ENCODE results near the gene ACOT6. TPM values are rescaled to one million over a fixed set of nuclear protein-coding genes. Genes with fewer than 3 reads are reported as not detected.
"Not testable (repeated sequence)": the region's sequence is repeated elsewhere in the genome, so short reads cannot be mapped to it uniquely, and the experiment has no call there.

ACOT6 gene
- polyA plus RNA-seq, 4 donors = 0.04 to 0.54 TPM; not detected in 2

- no peaks in the 10 kb centered on the region for H3K9me3 ChIP-seq (ENCODE audit: control insufficient read depth in 2 of 2, insufficient read depth in 1 of 2, low read depth in 1 of 2, low read length in 1 of 2)
These were observed 23.6 kb upstream of the ACOT6 start for GRCh38 chr14:73588695-73589094.

GRCh38 chr14:73589116-73589515 is 23.2 kb upstream of the ACOT6 start:
- Histone ChIP-seq H3K36me3 (ENCODE audit: control insufficient read depth in 3 of 3, insufficient read depth in 2 of 3, low read depth in 1 of 3, low read length in 3 of 3) (no peaks in the 10 kb centered on the region), H3K27ac (ENCODE audit: low read depth in 1 of 3, low read length in 2 of 3) (no peak overlapping the region), H3K9me3 (ENCODE audit: control insufficient read depth in 2 of 2, insufficient read depth in 1 of 2, low read depth in 1 of 2, low read length in 1 of 2) (no peaks in the 10 kb centered on the region), H3K4me1 (ENCODE audit: control insufficient read depth in 3 of 3, insufficient read depth in 2 of 3, low read depth in 1 of 3, low read length in 2 of 3) (no peaks in the 10 kb centered on the region), H3K27me3 (ENCODE audit: control insufficient read depth in 3 of 3, insufficient read depth in 3 of 3, low read length in 3 of 3) (no peaks in the 10 kb centered on the region), H3K4me3 (ENCODE audit: low read depth in 1 of 3, low read length in 3 of 3) (no peak overlapping the region)
- whole genome bisulfite sequencing, 3 donors = 76 to 85% (median 83%) methylated on average over 4 of the region's 4 CpGs
- FAIRE-seq (no peak), DNase-seq (no peak)

More at GRCh38 chr14:73588695-73589094, 23.6 kb upstream of the ACOT6 start:
- Histone ChIP-seq H3K27ac (ENCODE audit: low read depth in 1 of 3, low read length in 2 of 3) (no peak overlapping the region), H3K27me3 (ENCODE audit: control insufficient read depth in 3 of 3, insufficient read depth in 3 of 3, low read length in 3 of 3) (no peaks in the 10 kb centered on the region), H3K36me3 (ENCODE audit: control insufficient read depth in 3 of 3, insufficient read depth in 2 of 3, low read depth in 1 of 3, low read length in 3 of 3) (no peaks in the 10 kb centered on the region), H3K4me1 (ENCODE audit: control insufficient read depth in 3 of 3, insufficient read depth in 2 of 3, low read depth in 1 of 3, low read length in 2 of 3) (no peaks in the 10 kb centered on the region), H3K4me3 (ENCODE audit: low read depth in 1 of 3, low read length in 3 of 3) (no peak overlapping the region)
- DNase-seq (no peak), FAIRE-seq (no peak)
- 59 to 83% (median 82%) methylated on average over 1 of the region's 1 CpG for WGBS, 3 donors

GRCh38 chr14:73590673-73591004 is 21.7 kb upstream of the ACOT6 start:
- not testable (repeated sequence) for H3K27me3 ChIP-seq (ENCODE audit: control insufficient read depth in 3 of 3, insufficient read depth in 3 of 3, low read length in 3 of 3); H3K4me3 ChIP-seq (ENCODE audit: low read depth in 1 of 3, low read length in 3 of 3); H3K9me3 ChIP-seq (ENCODE audit: control insufficient read depth in 2 of 2, insufficient read depth in 1 of 2, low read depth in 1 of 2, low read length in 1 of 2); H3K27ac ChIP-seq (ENCODE audit: low read depth in 1 of 3, low read length in 2 of 3); DNase-seq; FAIRE-seq; H3K36me3 ChIP-seq (ENCODE audit: control insufficient read depth in 3 of 3, insufficient read depth in 2 of 3, low read depth in 1 of 3, low read length in 3 of 3); H3K4me1 ChIP-seq (ENCODE audit: control insufficient read depth in 3 of 3, insufficient read depth in 2 of 3, low read depth in 1 of 3, low read length in 2 of 3)
- WGBS, 3 donors = 94 to 98% (median 97%) methylated on average over 18 to 32 of the region's 32 CpGs

- Histone ChIP-seq H3K4me3 (ENCODE audit: low read depth in 1 of 3, low read length in 3 of 3) (peak within 1 kb of the TSS; percentile 54 to 79 (median 77)), H3K27me3 (ENCODE audit: control insufficient read depth in 3 of 3, insufficient read depth in 3 of 3, low read length in 3 of 3) (no peaks in the 10 kb centered on the region), H3K36me3 (ENCODE audit: control insufficient read depth in 3 of 3, insufficient read depth in 2 of 3, low read depth in 1 of 3, low read length in 3 of 3) (peaks cover 0 to 6% (median 0%) of the 10 kb centered on the region in 3 donors), H3K9me3 (ENCODE audit: control insufficient read depth in 2 of 2, insufficient read depth in 1 of 2, low read depth in 1 of 2, low read length in 1 of 2) (no peaks in the 10 kb centered on the region), H3K4me1 (ENCODE audit: control insufficient read depth in 3 of 3, insufficient read depth in 2 of 3, low read depth in 1 of 3, low read length in 2 of 3) (no peaks in the 10 kb centered on the region), H3K27ac (ENCODE audit: low read depth in 1 of 3, low read length in 2 of 3) (peak within 1 kb of the TSS in 2 of 3 donors; percentile 74)
- DNase-seq (peak; percentile 69 to 81), FAIRE-seq (no peak)
- WGBS, 3 donors = 0 to 1% (median 0%) methylated on average over 80 to 89 of the region's 89 CpGs
These were observed 20.4 kb upstream of the ACOT6 start, which contains the start of gene ACOT4 for GRCh38 chr14:73591690-73592449. ACOT4 (plus strand) TSS chr14:73591873; CDS start chr14:73591960, 87 bp downstream.

GRCh38 chr14:73594491-73594890 is 17.8 kb upstream of the ACOT6 start:
- H3K9me3 ChIP-seq (ENCODE audit: control insufficient read depth in 2 of 2, insufficient read depth in 1 of 2, low read depth in 1 of 2, low read length in 1 of 2) = no peaks in the 10 kb centered on the region
- no peaks in the 10 kb centered on the region for H3K27me3 ChIP-seq (ENCODE audit: control insufficient read depth in 3 of 3, insufficient read depth in 3 of 3, low read length in 3 of 3)
- DNase-seq = no peak
- no peak overlapping the region for H3K27ac ChIP-seq (ENCODE audit: low read depth in 1 of 3, low read length in 2 of 3)
- 93 to 99% (median 98%) methylated on average over 9 of the region's 9 CpGs for WGBS, 3 donors
- FAIRE-seq = no peak
- peaks cover 0 to 8% (median 3%) of the 10 kb centered on the region in 3 donors for H3K4me1 ChIP-seq (ENCODE audit: control insufficient read depth in 3 of 3, insufficient read depth in 2 of 3, low read depth in 1 of 3, low read length in 2 of 3)
- H3K4me3 ChIP-seq (ENCODE audit: low read depth in 1 of 3, low read length in 3 of 3) = no peak overlapping the region
- peaks cover 0 to 6% (median 0%) of the 10 kb centered on the region in 3 donors for H3K36me3 ChIP-seq (ENCODE audit: control insufficient read depth in 3 of 3, insufficient read depth in 2 of 3, low read depth in 1 of 3, low read length in 3 of 3)

GRCh38 chr14:73599499-73599898 is 12.8 kb upstream of the ACOT6 start:
- H3K27ac ChIP-seq (ENCODE audit: low read depth in 1 of 3, low read length in 2 of 3) = peak overlapping the region in 2 of 3 donors; percentile 36 to 51
- DNase-seq = peak; percentile 80 to 93
- peaks cover 0 to 15% (median 3%) of the 10 kb centered on the region in 3 donors for H3K4me1 ChIP-seq (ENCODE audit: control insufficient read depth in 3 of 3, insufficient read depth in 2 of 3, low read depth in 1 of 3, low read length in 2 of 3)
- FAIRE-seq = no peak
- H3K36me3 ChIP-seq (ENCODE audit: control insufficient read depth in 3 of 3, insufficient read depth in 2 of 3, low read depth in 1 of 3, low read length in 3 of 3) = peaks cover 0 to 6% (median 0%) of the 10 kb centered on the region in 3 donors
- no peaks in the 10 kb centered on the region for H3K9me3 ChIP-seq (ENCODE audit: control insufficient read depth in 2 of 2, insufficient read depth in 1 of 2, low read depth in 1 of 2, low read length in 1 of 2)
- H3K4me3 ChIP-seq (ENCODE audit: low read depth in 1 of 3, low read length in 3 of 3) = no peak overlapping the region
- H3K27me3 ChIP-seq (ENCODE audit: control insufficient read depth in 3 of 3, insufficient read depth in 3 of 3, low read length in 3 of 3) = no peaks in the 10 kb centered on the region

- FAIRE-seq = no peak
- peaks cover 0 to 15% (median 3%) of the 10 kb centered on the region in 3 donors for H3K4me1 ChIP-seq (ENCODE audit: control insufficient read depth in 3 of 3, insufficient read depth in 2 of 3, low read depth in 1 of 3, low read length in 2 of 3)
- WGBS, 3 donors = 80 to 89% (median 87%) methylated on average over 3 of the region's 3 CpGs
These were observed 9.3 kb upstream of the ACOT6 start for GRCh38 chr14:73602994-73603393.

GRCh38 chr14:73606271-73606670 is 6.0 kb upstream of the ACOT6 start:
- Histone ChIP-seq H3K36me3 (ENCODE audit: control insufficient read depth in 3 of 3, insufficient read depth in 2 of 3, low read depth in 1 of 3, low read length in 3 of 3) (no peaks in the 10 kb centered on the region), H3K27me3 (ENCODE audit: control insufficient read depth in 3 of 3, insufficient read depth in 3 of 3, low read length in 3 of 3) (no peaks in the 10 kb centered on the region), H3K4me3 (ENCODE audit: low read depth in 1 of 3, low read length in 3 of 3) (no peak overlapping the region), H3K9me3 (ENCODE audit: control insufficient read depth in 2 of 2, insufficient read depth in 1 of 2, low read depth in 1 of 2, low read length in 1 of 2) (peaks cover 0 to 12% of the 10 kb centered on the region in 2 donors), H3K4me1 (ENCODE audit: control insufficient read depth in 3 of 3, insufficient read depth in 2 of 3, low read depth in 1 of 3, low read length in 2 of 3) (no peaks in the 10 kb centered on the region), H3K27ac (ENCODE audit: low read depth in 1 of 3, low read length in 2 of 3) (no peak overlapping the region)
- no peak for DNase-seq
- no peak for FAIRE-seq
- WGBS, 3 donors = 79 to 84% (median 83%) methylated on average over 3 of the region's 3 CpGs

More at GRCh38 chr14:73602994-73603393, 9.3 kb upstream of the ACOT6 start:
- Histone ChIP-seq H3K36me3 (ENCODE audit: control insufficient read depth in 3 of 3, insufficient read depth in 2 of 3, low read depth in 1 of 3, low read length in 3 of 3) (no peaks in the 10 kb centered on the region), H3K4me3 (ENCODE audit: low read depth in 1 of 3, low read length in 3 of 3) (no peak overlapping the region), H3K27me3 (ENCODE audit: control insufficient read depth in 3 of 3, insufficient read depth in 3 of 3, low read length in 3 of 3) (no peaks in the 10 kb centered on the region), H3K9me3 (ENCODE audit: control insufficient read depth in 2 of 2, insufficient read depth in 1 of 2, low read depth in 1 of 2, low read length in 1 of 2) (peaks cover 0 to 3% of the 10 kb centered on the region in 2 donors), H3K27ac (ENCODE audit: low read depth in 1 of 3, low read length in 2 of 3) (no peak overlapping the region)
- DNase-seq = no peak
